GM23338 (cell line): ENCODE results near the gene SOHLH2. TPM values are rescaled to one million over a fixed set of nuclear protein-coding genes. Genes with fewer than 3 reads are reported as not detected.

Experiments
- ATAC-seq: fragments of 200-7000 bp; cut with Tn5 transposase; 3 replicates; pipeline ENCODE4 v1.9.1; 2020
- DNase-seq: peaks from one replicate; pipeline ENCODE4 v3.0.0-alpha.2; 2015; ENCODE audit warnings: low spot score
- H2AFZ ChIP-seq: fragments of 200-600 bp; sonication (generic); 2 replicates; pipeline ENCODE4 v1.8.0; 2016; ENCODE audit warnings: antibody characterized with exemption, mild to moderate bottlenecking, moderate library complexity
- H3F3A ChIP-seq: fragments of 200-600 bp; sonication (generic); replicated peaks from 2 replicates; pipeline ENCODE4 v1.8.0; 2017; ENCODE audit warnings: antibody characterized with exemption, mixed run types, low read depth
- H3K27ac ChIP-seq: fragments of 200-600 bp; sonication (generic); 2 replicates; pipeline ENCODE4 v1.6.1; 2016; ENCODE audit warnings: low read depth
- H3K27me3 ChIP-seq: fragments of 200-600 bp; sonication (generic); 2 replicates; pipeline ENCODE4 v1.8.0; 2016; ENCODE audit warnings: mild to moderate bottlenecking, mixed run types, moderate library complexity; ENCODE audit not compliant: insufficient read depth
- H3K36me3 ChIP-seq: fragments of 200-600 bp; sonication (generic); 2 replicates; pipeline ENCODE4 v1.8.0; 2016; ENCODE audit warnings: mild to moderate bottlenecking; ENCODE audit not compliant: insufficient read depth
- H3K4me1 ChIP-seq: fragments of 200-600 bp; sonication (generic); 2 replicates; pipeline ENCODE4 v1.8.0; 2016; ENCODE audit warnings: mild to moderate bottlenecking, moderate library complexity; ENCODE audit not compliant: insufficient read depth
- H3K4me2 ChIP-seq: fragments of 200-600 bp; sonication (generic); 2 replicates; pipeline ENCODE4 v1.7.1; 2017; ENCODE audit warnings: mixed run types
- H3K4me3 ChIP-seq: fragments of 200-600 bp; sonication (generic); 2 replicates; pipeline ENCODE4 v1.6.1; 2016; ENCODE audit warnings: mixed run types
- H3K79me2 ChIP-seq: fragments of 200-600 bp; sonication (generic); replicated peaks from 2 replicates; pipeline ENCODE4 v1.8.0; 2017; ENCODE audit warnings: mild to moderate bottlenecking; ENCODE audit not compliant: insufficient read depth
- H3K9me2 ChIP-seq: fragments of 200-600 bp; sonication (generic); 2 replicates; pipeline ENCODE4 v1.8.0; 2017; ENCODE audit not compliant: insufficient read depth
- H4K20me1 ChIP-seq: fragments of 200-600 bp; sonication (generic); replicated peaks from 2 replicates; pipeline ENCODE4 v1.8.0; 2017; ENCODE audit warnings: mild to moderate bottlenecking; ENCODE audit not compliant: insufficient read depth
- H3K27ac Mint-ChIP-seq: 2 replicates; pipeline ENCODE4 v1.8.0; 2020; ENCODE audit warnings: inconsistent platforms, mild to moderate bottlenecking, moderate library complexity, mixed read lengths
- H3K27me3 Mint-ChIP-seq: 3 replicates; pipeline ENCODE4 v1.8.0; 2022; ENCODE audit warnings: low read depth, mild to moderate bottlenecking, moderate library complexity, mixed read lengths, inconsistent platforms; ENCODE audit not compliant: insufficient read depth, poor library complexity
- H3K36me3 Mint-ChIP-seq: 3 replicates; pipeline ENCODE4 v1.8.0; 2021; ENCODE audit warnings: low read depth, mild to moderate bottlenecking, inconsistent platforms, moderate library complexity, mixed read lengths
- H3K4me1 Mint-ChIP-seq: 3 replicates; pipeline ENCODE4 v1.8.0; 2020; ENCODE audit warnings: mild to moderate bottlenecking, inconsistent platforms, mixed read lengths
- H3K4me3 Mint-ChIP-seq: 3 replicates; pipeline ENCODE4 v1.8.0; 2021; ENCODE audit warnings: moderate library complexity, mild to moderate bottlenecking, inconsistent platforms, mixed read lengths
- H3K9me3 Mint-ChIP-seq: 3 replicates; pipeline ENCODE4 v1.8.0; 2020; ENCODE audit warnings: moderate library complexity, mild to moderate bottlenecking, inconsistent platforms, mixed read lengths
- CTCF ChIP-seq, 2 experiments: fragments of 200-600 bp in 1 of 2; sonication (generic) in 1 of 2; conservative IDR thresholded peaks; 2 replicates each; pipeline versions ENCODE4 v1.5.1 to v1.6.1; 2016 to 2017; ENCODE audit warnings: antibody characterized with exemption in 2 of 2, low read depth in 2 of 2, mild to moderate bottlenecking in 2 of 2, moderate library complexity in 1 of 2
- ETS1 ChIP-seq: IDR thresholded peaks from 2 replicates; pipeline ENCODE4 v1.6.1; 2016; ENCODE audit warnings: antibody characterized with exemption
- EZH2 ChIP-seq: fragments of 200-600 bp; sonication (generic); IDR thresholded peaks from one replicate; pipeline ENCODE4 v1.8.0; 2017; ENCODE audit warnings: antibody characterized with exemption, mild to moderate bottlenecking, low read depth; ENCODE audit not compliant: unreplicated experiment
- EZH2phosphoT487 ChIP-seq: fragments of 200-600 bp; sonication (generic); IDR thresholded peaks from one replicate; pipeline ENCODE4 v1.8.1; 2018; ENCODE audit warnings: antibody characterized with exemption; ENCODE audit not compliant: unreplicated experiment
- JUNB ChIP-seq: IDR thresholded peaks from one replicate; pipeline ENCODE4 v1.6.1; 2016; ENCODE audit warnings: antibody characterized with exemption; ENCODE audit not compliant: unreplicated experiment
- POLR2AphosphoS5 ChIP-seq: IDR thresholded peaks from 2 replicates; pipeline ENCODE4 v1.6.1; 2016; ENCODE audit warnings: antibody characterized with exemption, low read depth
- REST ChIP-seq: IDR thresholded peaks from one replicate; pipeline ENCODE4 v1.6.1; 2018; ENCODE audit warnings: antibody characterized with exemption; ENCODE audit not compliant: unreplicated experiment
- STAT1 ChIP-seq: IDR thresholded peaks from one replicate; pipeline ENCODE4 v1.6.1; 2016; ENCODE audit warnings: antibody characterized with exemption; ENCODE audit not compliant: unreplicated experiment
- ZNF114 ChIP-seq: fragments of 250-450 bp; sonication (Bioruptor Pico); IDR thresholded peaks from 2 replicates; pipeline ENCODE4 v1.5.0; 2020; ENCODE audit warnings: mild to moderate bottlenecking, moderate library complexity
- ZNF331 ChIP-seq: fragments of 250-450 bp; sonication (Bioruptor Pico); IDR thresholded peaks from 2 replicates; pipeline ENCODE4 v1.5.0; 2020; ENCODE audit warnings: low read depth, mild to moderate bottlenecking, moderate library complexity
- ZNF462 ChIP-seq: fragments of 250-450 bp; sonication (Bioruptor Pico); IDR thresholded peaks from 2 replicates; pipeline ENCODE4 v1.5.0; 2020; ENCODE audit warnings: mild to moderate bottlenecking, moderate library complexity
- polyA plus RNA-seq: library from polyadenylated mRNA; unstranded; fragments of >200 nt; fragmentation: Nextera tagmentation; extraction: Ambion mirVana; gene quantifications from 2 replicates; pipeline ENCODE4 v1.2.1, GENCODE V29; 2016
- total RNA-seq: library from RNA; depleted of rRNA; stranded (reverse); fragments of >200 nt; shearing (Covaris generic); gene quantifications from 2 replicates; pipeline ENCODE4 v1.2.3, GENCODE V29; 2014

The SOHLH2 gene
- total and polyA plus RNA-seq, 2 experiments from 2014 or later = 1.8 to 2.8 TPM

GRCh38 chr13:36143738-36144137 lies 70.6 kb downstream of the SOHLH2 start (continued):
- TF ChIP-seq EZH2 = no peak
- TF ChIP-seq ZNF114 = no peak
- TF ChIP-seq JUNB = no peak
- no peak for TF ChIP-seq STAT1
- no peak for TF ChIP-seq ETS1

DNA sequence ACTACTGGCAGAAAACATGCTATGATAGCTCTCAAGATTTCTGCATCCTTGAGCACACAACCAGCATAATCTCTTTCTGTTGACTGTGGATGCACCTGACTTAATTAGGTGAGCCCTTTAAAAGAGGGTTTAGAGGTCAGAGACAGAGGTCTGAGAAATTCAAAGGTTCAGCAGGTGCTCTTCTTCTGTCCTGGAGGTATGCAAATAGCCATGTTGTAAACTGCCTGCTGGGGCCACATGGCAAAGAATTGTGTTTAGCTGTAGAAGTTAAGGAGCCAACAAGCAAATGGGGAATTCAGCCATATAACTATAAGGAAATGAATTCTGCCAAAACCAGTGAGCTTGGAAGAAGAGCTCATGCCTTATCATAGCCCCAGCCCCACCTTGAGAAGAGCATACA lies 71.6 kb downstream of the SOHLH2 start:
- Mint-ChIP-seq H3K27ac (no peak overlapping the region), H3K36me3 (peaks cover 3% of the 10 kb centered on the region; the same call in 2 of the 3 replicates), H3K4me3 (no peak overlapping the region), H3K4me1 (peaks cover 4% of the 10 kb centered on the region; the same call in 2 of the 3 replicates), H3K9me3 (peaks cover 12% of the 10 kb centered on the region; the same call in 2 of the 3 replicates), H3K27me3 (no peaks in the 10 kb centered on the region)
- no peaks in the 10 kb centered on the region for H3K27me3 ChIP-seq
- no peaks in the 10 kb centered on the region for H3K79me2 ChIP-seq
- no peak overlapping the region for H3K4me3 ChIP-seq
- H2AFZ ChIP-seq = no peak overlapping the region
- DNase-seq = peak; percentile 14
- H4K20me1 ChIP-seq = no peaks in the 10 kb centered on the region
- H3K4me1 ChIP-seq = no peaks in the 10 kb centered on the region
- H3K9me2 ChIP-seq = no peaks in the 10 kb centered on the region
- H3K36me3 ChIP-seq = no peaks in the 10 kb centered on the region
- no peak overlapping the region for H3K27ac ChIP-seq
- H3F3A ChIP-seq = no peaks in the 10 kb centered on the region
- no peak overlapping the region for H3K4me2 ChIP-seq
- peak; percentile 78 for ATAC-seq
- no peak for TF ChIP-seq ETS1
- no peak for TF ChIP-seq ZNF331 (CRISPR knock-in tag)
- no peak for TF ChIP-seq POLR2AphosphoS5
- no peak for TF ChIP-seq STAT1
- no peak for TF ChIP-seq EZH2phosphoT487
- no peak for TF ChIP-seq ZNF462 (CRISPR knock-in tag)
- TF ChIP-seq CTCF (conservative IDR thresholded peaks at IDR 0.05; ENCODE audit: low read depth in 2 of 2) = no peak
- TF ChIP-seq REST = no peak
- TF ChIP-seq ZNF114 = no peak
- TF ChIP-seq EZH2 = no peak
